Measurements from ENCODE around the gene OBP2B.
"Not testable (repeated sequence)": the region's sequence is repeated elsewhere in the genome, so short reads cannot be mapped to it uniquely, and the experiment has no call there.

OBP2B gene

GRCh38 chr9:133171161-133171961 is 37.7 kb downstream of the OBP2B start:
- TF ChIP-seq CTCF (conservative IDR thresholded peaks at IDR 0.05), result no peak
- TF ChIP-seq ZFX (IDR thresholded peaks at IDR 0.05), result no peak

GRCh38 chr9:133170716-133171115 is 38.3 kb downstream of the OBP2B start:
- no peak overlapping the region for H3K27ac ChIP-seq
- TF ChIP-seq CTCF (conservative IDR thresholded peaks at IDR 0.05) (no peak), ZFX (IDR thresholded peaks at IDR 0.05) (no peak)

More at GRCh38 chr9:133171161-133171961, 37.7 kb downstream of the OBP2B start:
- no peak overlapping the region for H3K27ac ChIP-seq

GRCh38 chr9:133169687-133170086 is 39.4 kb downstream of the OBP2B start:
- H3K27ac ChIP-seq, result not testable (repeated sequence)

- TF ChIP-seq CTCF (conservative IDR thresholded peaks at IDR 0.05), result no peak
- no peak overlapping the region for H3K27ac ChIP-seq
Observed at GRCh38 chr9:133169102-133169501, 39.9 kb downstream of the OBP2B start.

GRCh38 chr9:133168432-133168831 is 40.6 kb downstream of the OBP2B start:
- TF ChIP-seq ZFX (IDR thresholded peaks at IDR 0.05) (no peak), CTCF (conservative IDR thresholded peaks at IDR 0.05) (no peak)
- H3K27ac ChIP-seq, result no peak overlapping the region

GRCh38 chr9:133167769-133168168 is 41.3 kb downstream of the OBP2B start:
- no peak overlapping the region for H3K27ac ChIP-seq
- TF ChIP-seq ZFX (IDR thresholded peaks at IDR 0.05) (no peak), CTCF (conservative IDR thresholded peaks at IDR 0.05) (no peak)

GRCh38 chr9:133167096-133167730 is 41.8 kb downstream of the OBP2B start:
- no peak overlapping the region for H3K27ac ChIP-seq
- TF ChIP-seq ZFX (IDR thresholded peaks at IDR 0.05) (no peak), CTCF (conservative IDR thresholded peaks at IDR 0.05) (no peak)

All from C4-2B (cell line).